ENCODE data around the gene LEFTY1. TPM values are rescaled to one million over a fixed set of nuclear protein-coding genes. Genes with fewer than 3 reads are reported as not detected.
A peak's percentile ranks its signal among the peaks of the same experiment; 100 is the strongest.

The LEFTY1 gene
- total and polyA plus RNA-seq, 2 of the 13 experiments (the other 11 are each of a cell fraction or from before 2014, with no cell fraction given), result 0.29 to 0.79 TPM

- peak in 1 of 2 experiments; percentile 42; a peak in 1 of 4 replicates for TF ChIP-seq NR2F1 (CRISPR knock-in tag; IDR thresholded peaks at IDR 0.05)
- no peak for TF ChIP-seq MYC (CRISPR knock-in tag; IDR thresholded peaks at IDR 0.05; ENCODE audit: borderline replicate concordance)
- TF ChIP-seq ZFP37 (CRISPR knock-in tag; IDR thresholded peaks at IDR 0.05; ENCODE audit: borderline replicate concordance), result no peak
- TF ChIP-seq MBD4 (IDR thresholded peaks at IDR 0.05; ENCODE audit: borderline replicate concordance, low read length), result no peak
- TF ChIP-seq ZBTB1 (CRISPR knock-in tag; IDR thresholded peaks at IDR 0.05; ENCODE audit: borderline replicate concordance), result no peak
- peak; percentile 38; the same call in 1 of the 2 replicates for TF ChIP-seq SALL1 (CRISPR knock-in tag; IDR thresholded peaks at IDR 0.05)
- TF ChIP-seq FLYWCH1 (CRISPR knock-in tag; IDR thresholded peaks at IDR 0.05), result no peak
- no peak for TF ChIP-seq KDM4B (CRISPR knock-in tag; IDR thresholded peaks at IDR 0.05)
- TF ChIP-seq NR2C2 (CRISPR knock-in tag; IDR thresholded peaks at IDR 0.05; ENCODE audit: borderline replicate concordance), result peak; percentile 83
- TF ChIP-seq ZNF720 (CRISPR knock-in tag; IDR thresholded peaks at IDR 0.05), result no peak
- no peak for TF ChIP-seq ZNF615 (CRISPR knock-in tag; IDR thresholded peaks at IDR 0.05; ENCODE audit: borderline replicate concordance)
- TF ChIP-seq HBP1 (CRISPR knock-in tag; IDR thresholded peaks at IDR 0.05; ENCODE audit: low read depth), result no peak
- TF ChIP-seq ZNF564 (CRISPR knock-in tag; IDR thresholded peaks at IDR 0.05), result no peak
- no peak for TF ChIP-seq ASH2L (IDR thresholded peaks at IDR 0.05; ENCODE audit: insufficient read length, low read depth, low read length)
- TF ChIP-seq HHEX (CRISPR knock-in tag; IDR thresholded peaks at IDR 0.05), result no peak
- no peak for TF ChIP-seq ATF7-NPFF (CRISPR knock-in tag; IDR thresholded peaks at IDR 0.05; ENCODE audit: low read depth)
- TF ChIP-seq CSRNP2 (CRISPR knock-in tag; conservative IDR thresholded peaks at IDR 0.05; ENCODE audit: low read depth), result no peak
- no peak for TF ChIP-seq DMAP1 (CRISPR knock-in tag; IDR thresholded peaks at IDR 0.05)
- no peak for TF ChIP-seq ATAD3A (CRISPR knock-in tag; IDR thresholded peaks at IDR 0.05)
- TF ChIP-seq TERF1 (CRISPR knock-in tag; IDR thresholded peaks at IDR 0.05), result no peak
- TF ChIP-seq GRHL1 (CRISPR knock-in tag; conservative IDR thresholded peaks at IDR 0.05), result no peak
- no peak for TF ChIP-seq ZNF24 (IDR thresholded peaks at IDR 0.05)
- no peak for TF ChIP-seq ZBTB34 (CRISPR knock-in tag; IDR thresholded peaks at IDR 0.05)
- no peak for TF ChIP-seq CREM (IDR thresholded peaks at IDR 0.05)
- TF ChIP-seq CREM (CRISPR knock-in tag; IDR thresholded peaks at IDR 0.05), result no peak
- TF ChIP-seq KDM5B (CRISPR knock-in tag; IDR thresholded peaks at IDR 0.05; ENCODE audit: borderline replicate concordance), result no peak
These were observed 2.0 kb downstream of the LEFTY1 start (continued) for GRCh38 chr1:225887030-225887314.
